Activated CD4-positive, CD25-positive, alpha-beta regulatory T cell (primary cell): ENCODE results near the gene FOXK2.

Source experiments
- DNase-seq, 4 experiments: peaks; one replicate each; lab custom pipeline; 2025; lab: John Stamatoyannopoulos, UW

FOXK2 gene

GRCh38 chr17:82590216-82590615 lies 70.7 kb downstream of the FOXK2 start:
- DNase-seq, result no peak

- no peak for DNase-seq
Measured at GRCh38 chr17:82590881-82591539, 71.5 kb downstream of the FOXK2 start.

GRCh38 chr17:82592289-82592766 lies 72.8 kb downstream of the FOXK2 start:
- DNase-seq, result no peak

GRCh38 chr17:82592767-82593589 lies 73.4 kb downstream of the FOXK2 start:
- peak in 3 of 4 experiments; percentile 39 to 53 (median 41) for DNase-seq

- DNase-seq, result no peak
Measured at GRCh38 chr17:82593590-82594087, 74.1 kb downstream of the FOXK2 start.

GRCh38 chr17:82594571-82594970 lies 75.0 kb downstream of the FOXK2 start:
- no peak for DNase-seq

GRCh38 chr17:82595893-82596292 lies 76.4 kb downstream of the FOXK2 start:
- no peak for DNase-seq

- no peak for DNase-seq
Measured at GRCh38 chr17:82596296-82596695, 76.8 kb downstream of the FOXK2 start.

- DNase-seq, result no peak
Measured at GRCh38 chr17:82596837-82597672, 77.5 kb downstream of the FOXK2 start.

- no peak for DNase-seq
Measured at GRCh38 chr17:82598256-82599119, 79.0 kb downstream of the FOXK2 start.

- DNase-seq, result no peak
Measured at GRCh38 chr17:82599674-82600661, 80.4 kb downstream of the FOXK2 start.

- DNase-seq, result no peak
Measured at GRCh38 chr17:82600731-82601446, 81.4 kb downstream of the FOXK2 start.

- no peak for DNase-seq
Measured at GRCh38 chr17:82601447-82602000, 82.0 kb downstream of the FOXK2 start.

- DNase-seq, result no peak
Measured at GRCh38 chr17:82602487-82602886, 83.0 kb downstream of the FOXK2 start.

- DNase-seq, result no peak
Measured at GRCh38 chr17:82602986-82603710, 83.6 kb downstream of the FOXK2 start.

GRCh38 chr17:82603981-82604448 lies 84.5 kb downstream of the FOXK2 start:
- DNase-seq, result no peak

- no peak for DNase-seq
Measured at GRCh38 chr17:82604532-82604931, 85.0 kb downstream of the FOXK2 start.

GRCh38 chr17:82605939-82606600 lies 86.5 kb downstream of the FOXK2 start:
- no peak for DNase-seq
